GM19395 (cell line): ENCODE results near the gene PSMA3.

ENCODE experiments used
- ATAC-seq: cut with Tn5 transposase; IDR thresholded peaks from one replicate; pipeline ENCODE4 v1.9.1; 2021; ENCODE audit warnings: mild to moderate bottlenecking, moderate library complexity; ENCODE audit not compliant: unreplicated experiment

Gene PSMA3

GRCh38 chr14:58270628-58271027 lies 26.0 kb downstream of the PSMA3 start:
- no peak for ATAC-seq

GRCh38 chr14:58272588-58273372 lies 28.1 kb downstream of the PSMA3 start:
- ATAC-seq: no peak

GRCh38 chr14:58274881-58275280 lies 30.2 kb downstream of the PSMA3 start:
- no peak for ATAC-seq

GRCh38 chr14:58275527-58276190 lies 31.0 kb downstream of the PSMA3 start:
- ATAC-seq: no peak

GRCh38 chr14:58276208-58276607 lies 31.6 kb downstream of the PSMA3 start:
- no peak for ATAC-seq

GRCh38 chr14:58278177-58278576 lies 33.5 kb downstream of the PSMA3 start:
- no peak for ATAC-seq

GRCh38 chr14:58280954-58281787 lies 36.5 kb downstream of the PSMA3 start:
- peak; percentile 77 for ATAC-seq

GRCh38 chr14:58281969-58282368 lies 37.3 kb downstream of the PSMA3 start:
- ATAC-seq: no peak

- no peak for ATAC-seq
Measured at GRCh38 chr14:58282925-58283593, 38.4 kb downstream of the PSMA3 start.

- ATAC-seq: no peak
Measured at GRCh38 chr14:58283730-58284129, 39.1 kb downstream of the PSMA3 start.

GRCh38 chr14:58285132-58285531 lies 40.5 kb downstream of the PSMA3 start:
- ATAC-seq: no peak

GRCh38 chr14:58287607-58288042 lies 43.0 kb downstream of the PSMA3 start:
- ATAC-seq: no peak

- ATAC-seq: no peak
Measured at GRCh38 chr14:58288106-58288792, 43.6 kb downstream of the PSMA3 start.

- ATAC-seq: no peak
Measured at GRCh38 chr14:58291646-58292045, 47.0 kb downstream of the PSMA3 start.

- no peak for ATAC-seq
Measured at GRCh38 chr14:58292187-58292586, 47.5 kb downstream of the PSMA3 start.

GRCh38 chr14:58294201-58294600 lies 49.6 kb downstream of the PSMA3 start:
- ATAC-seq: no peak

GRCh38 chr14:58296726-58297125 lies 52.1 kb downstream of the PSMA3 start:
- ATAC-seq: no peak

- peak; percentile 20 for ATAC-seq
Measured at GRCh38 chr14:58297412-58297761, 52.7 kb downstream of the PSMA3 start.

- ATAC-seq: peak; percentile 86
Measured at GRCh38 chr14:58297762-58298476, 53.3 kb downstream of the PSMA3 start.
